ENCODE data around the gene STK24.

Gene STK24

GRCh38 chr13:98556968-98557631, 19.8 kb downstream of the STK24 start:
- DNase-seq (ENCODE audit: low spot score), result no peak

- no peak for DNase-seq (ENCODE audit: low spot score)
Measured at GRCh38 chr13:98556142-98556816, 20.6 kb downstream of the STK24 start.

DNA sequence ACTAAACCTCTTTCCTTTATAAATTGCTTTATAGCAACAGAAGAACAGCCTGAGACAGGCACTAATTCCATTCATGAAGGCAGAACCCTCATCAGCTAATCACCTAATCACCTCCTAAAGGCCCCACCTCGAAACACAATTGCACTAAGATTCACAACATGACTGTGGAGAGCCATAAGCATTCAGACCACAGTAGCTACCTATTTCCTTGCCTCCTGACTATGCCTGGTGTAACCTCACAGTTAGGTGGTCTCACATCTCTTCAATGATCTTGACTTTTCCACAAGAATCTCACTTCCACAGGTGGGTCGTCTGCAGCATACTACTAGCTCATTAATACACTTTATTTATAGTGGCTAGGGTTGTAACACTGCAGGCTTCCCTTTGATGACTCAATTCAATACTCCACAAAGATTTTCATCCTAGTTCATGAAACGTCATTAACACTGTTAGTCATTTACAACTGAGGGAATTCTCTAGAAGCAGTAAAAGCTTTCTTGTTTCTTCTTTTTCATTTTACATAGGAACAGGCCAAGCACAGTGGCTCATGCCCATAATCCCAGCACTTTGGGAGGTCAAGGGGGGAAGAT, 27.1 kb downstream of the STK24 start:
- DNase-seq (ENCODE audit: low spot score), result no peak

GRCh38 chr13:98549006-98549727, 27.7 kb downstream of the STK24 start:
- no peak for DNase-seq (ENCODE audit: low spot score)

DNA sequence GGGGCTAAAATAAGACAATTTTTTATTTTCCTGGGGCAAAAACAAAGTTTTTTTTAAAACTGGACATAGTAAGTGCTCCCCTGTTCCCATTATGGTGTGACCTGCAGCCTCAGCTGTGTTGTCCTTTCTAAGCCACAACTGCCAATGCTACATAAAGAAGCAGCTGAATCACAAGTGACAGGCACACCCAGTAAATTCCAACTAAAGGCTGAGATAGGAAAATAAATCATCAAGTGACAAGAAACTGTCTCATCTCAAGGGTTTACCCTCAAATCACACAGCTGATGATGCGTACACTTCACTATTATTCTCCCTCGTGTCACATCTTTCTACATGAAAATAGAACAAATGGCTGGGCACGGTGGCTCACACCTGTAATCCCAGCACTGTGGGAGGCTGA, 28.7 kb downstream of the STK24 start:
- DNase-seq (ENCODE audit: low spot score), result no peak

GRCh38 chr13:98547455-98547854, 29.5 kb downstream of the STK24 start:
- no peak for DNase-seq (ENCODE audit: low spot score)

DNA sequence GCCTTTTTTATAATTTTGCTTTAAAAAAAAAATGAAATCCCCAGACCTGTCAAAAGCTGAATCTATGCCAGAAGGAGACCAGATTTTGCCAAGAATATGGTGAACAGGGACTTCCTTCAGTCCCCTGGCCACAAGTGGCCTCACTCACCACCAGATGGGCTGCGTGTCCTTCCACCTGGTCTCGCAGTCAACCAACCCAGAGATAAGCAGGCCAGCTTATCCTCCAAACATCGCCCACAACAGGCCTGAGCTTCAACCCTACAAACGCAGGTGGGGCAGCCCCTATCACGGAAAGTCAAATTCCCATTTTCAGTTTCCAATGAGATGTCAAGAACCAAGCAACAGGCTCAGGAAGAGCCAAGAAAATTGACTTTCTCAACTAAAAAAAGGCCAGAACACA, 30.5 kb downstream of the STK24 start:
- no peak for DNase-seq (ENCODE audit: low spot score)

DNA sequence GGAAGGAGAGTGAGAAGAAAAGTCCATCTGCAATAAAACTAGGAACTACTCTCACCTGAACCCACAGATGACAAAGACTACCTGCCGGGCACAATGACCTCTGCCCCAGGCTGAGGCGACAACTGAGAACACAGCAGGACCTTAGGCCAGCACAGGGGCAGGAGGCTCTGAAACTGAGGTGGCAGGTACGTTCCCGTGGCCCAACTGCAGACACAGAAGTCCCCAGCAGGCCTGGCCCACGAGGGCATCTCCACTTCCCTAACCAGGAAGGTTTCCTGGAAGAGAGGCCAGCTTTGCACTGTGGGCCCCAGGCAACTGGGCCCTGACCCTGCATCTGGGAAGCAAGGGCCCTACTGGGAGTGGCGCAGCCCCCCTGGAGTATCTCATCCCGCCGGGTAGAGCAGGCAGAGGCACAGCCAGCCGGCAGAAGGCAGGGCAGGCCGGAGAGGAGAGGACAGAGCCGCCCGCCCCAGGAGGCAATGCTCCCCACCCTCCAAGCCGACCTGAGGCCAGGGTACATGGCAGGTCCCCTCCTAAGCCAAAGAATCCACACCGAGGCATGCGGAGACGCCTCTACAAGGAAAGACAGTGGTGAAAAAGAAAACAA, 32.7 kb downstream of the STK24 start:
- DNase-seq (ENCODE audit: low spot score), result no peak

DNA sequence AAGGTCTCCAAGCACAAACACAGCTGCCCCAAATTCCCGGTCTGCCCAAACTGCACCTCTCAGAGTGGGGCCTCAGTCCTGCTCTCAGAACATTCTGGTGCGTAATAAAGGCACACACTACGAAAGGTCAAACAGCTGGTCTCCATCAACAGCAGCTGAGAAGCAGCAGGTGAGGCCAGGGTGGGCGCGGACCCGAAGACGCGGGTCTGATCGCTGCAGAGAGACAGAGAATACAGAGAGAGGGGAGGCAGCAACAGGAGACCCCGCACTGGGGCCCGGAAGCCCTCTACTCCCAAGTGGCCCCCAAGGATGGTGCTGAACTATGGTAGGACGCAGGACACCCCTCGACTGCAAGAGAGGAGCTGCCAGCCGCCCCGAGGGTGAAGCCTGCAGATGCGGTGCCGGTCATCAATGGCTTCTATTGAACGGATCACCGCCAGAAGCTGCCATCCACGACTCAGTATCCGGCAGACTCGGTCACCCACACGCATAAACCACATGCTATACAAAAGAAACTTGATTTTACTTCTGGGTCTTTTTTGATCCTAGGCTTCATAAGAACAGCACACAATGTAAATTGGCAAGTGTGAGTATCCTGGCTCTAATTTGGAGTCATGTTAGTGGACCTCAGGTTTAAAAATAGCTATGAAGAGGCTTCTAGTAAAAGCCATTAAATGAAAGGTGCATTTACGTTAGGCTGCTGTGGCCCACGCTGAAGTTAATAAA, 33.4 kb downstream of the STK24 start:
- peak; percentile 31 for DNase-seq (ENCODE audit: low spot score)

GRCh38 chr13:98542568-98543377, 34.1 kb downstream of the STK24 start:
- peak; percentile 29 for DNase-seq (ENCODE audit: low spot score)

- no peak for DNase-seq (ENCODE audit: low spot score)
Measured at GRCh38 chr13:98541701-98542203, 35.2 kb downstream of the STK24 start.

DNA sequence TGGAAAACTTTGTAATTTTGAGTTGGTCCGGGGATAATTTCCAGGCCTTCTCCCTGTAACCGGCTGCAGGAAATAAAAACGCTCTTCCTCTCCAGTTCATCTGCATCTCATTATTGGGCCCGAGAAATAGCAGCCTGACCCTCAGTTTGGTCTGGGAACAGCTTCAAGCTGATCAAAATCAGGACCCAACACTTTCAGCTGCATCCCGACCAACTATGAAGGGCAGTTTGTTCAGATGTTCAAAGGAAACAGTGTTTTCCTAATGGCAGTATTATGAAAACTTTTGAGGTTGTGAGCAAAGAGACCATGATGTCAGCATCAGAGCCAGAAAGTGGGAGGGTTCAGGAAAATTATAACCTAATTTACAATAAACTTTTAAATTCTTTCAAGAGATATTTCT, 35.7 kb downstream of the STK24 start:
- DNase-seq (ENCODE audit: low spot score), result no peak

DNA sequence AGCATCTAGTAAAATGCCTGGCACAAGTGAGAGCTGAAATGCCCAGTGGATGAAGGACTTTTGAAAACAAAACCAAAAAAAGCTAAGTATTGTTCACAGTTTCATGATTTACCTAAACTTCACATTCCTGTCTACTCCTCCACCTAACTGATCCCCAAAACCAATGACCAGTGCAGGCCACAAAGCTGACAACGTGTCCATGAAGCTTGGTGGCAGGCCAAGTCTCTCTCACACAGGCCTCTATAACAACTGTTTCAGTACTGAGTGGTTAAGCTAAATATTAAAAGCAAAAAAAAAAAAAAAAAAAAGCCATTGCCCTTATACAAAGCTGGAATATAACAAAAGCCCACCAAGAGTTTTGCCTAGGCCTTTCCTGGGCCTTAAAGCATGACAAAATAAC, 36.4 kb downstream of the STK24 start:
- no peak for DNase-seq (ENCODE audit: low spot score)

- DNase-seq (ENCODE audit: low spot score), result no peak
Measured at GRCh38 chr13:98539666-98540065, 37.2 kb downstream of the STK24 start.

DNA sequence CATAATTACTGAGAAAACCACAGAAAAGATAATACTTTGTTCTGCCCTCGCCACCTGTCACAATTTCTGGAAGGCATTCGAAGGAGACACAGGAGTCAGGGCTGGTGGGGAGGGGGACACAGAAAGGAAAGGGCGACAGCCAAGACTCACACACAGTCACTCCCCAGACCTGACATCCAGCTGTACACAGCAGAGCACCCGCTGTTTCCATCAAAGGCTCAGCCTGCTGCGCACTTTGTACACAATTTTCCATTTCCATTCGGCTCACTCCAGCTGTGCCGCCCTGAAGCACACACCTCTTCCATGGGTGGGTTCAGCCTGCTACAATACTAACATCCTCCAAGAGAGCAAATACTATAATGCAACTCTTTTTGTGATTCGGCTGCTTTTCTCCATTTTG, 38.0 kb downstream of the STK24 start:
- DNase-seq (ENCODE audit: low spot score), result no peak

DNA sequence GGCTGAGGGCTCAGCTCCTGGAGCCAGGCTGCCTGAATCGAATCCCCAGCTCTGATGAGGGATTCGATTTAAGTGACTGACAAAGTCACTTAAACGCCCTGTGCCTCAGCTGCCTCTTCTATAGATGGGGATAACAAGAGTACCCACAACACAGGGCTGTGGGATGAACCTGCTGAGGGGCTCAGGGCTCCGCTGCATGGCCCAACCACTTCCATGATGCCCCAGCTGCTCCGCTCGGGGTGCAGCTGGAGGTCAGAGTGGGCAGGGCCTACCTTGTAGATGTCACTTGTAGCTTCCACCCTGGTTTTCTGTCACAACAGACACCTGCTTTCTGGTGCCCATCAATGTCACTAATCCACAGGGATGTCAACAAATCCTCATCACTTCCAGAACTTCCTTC, 39.2 kb downstream of the STK24 start:
- DNase-seq (ENCODE audit: low spot score), result no peak

GRCh38 chr13:98537306-98537705, 39.6 kb downstream of the STK24 start:
- DNase-seq (ENCODE audit: low spot score), result no peak

- no peak for DNase-seq (ENCODE audit: low spot score)
Measured at GRCh38 chr13:98536729-98537128, 40.2 kb downstream of the STK24 start.

DNA sequence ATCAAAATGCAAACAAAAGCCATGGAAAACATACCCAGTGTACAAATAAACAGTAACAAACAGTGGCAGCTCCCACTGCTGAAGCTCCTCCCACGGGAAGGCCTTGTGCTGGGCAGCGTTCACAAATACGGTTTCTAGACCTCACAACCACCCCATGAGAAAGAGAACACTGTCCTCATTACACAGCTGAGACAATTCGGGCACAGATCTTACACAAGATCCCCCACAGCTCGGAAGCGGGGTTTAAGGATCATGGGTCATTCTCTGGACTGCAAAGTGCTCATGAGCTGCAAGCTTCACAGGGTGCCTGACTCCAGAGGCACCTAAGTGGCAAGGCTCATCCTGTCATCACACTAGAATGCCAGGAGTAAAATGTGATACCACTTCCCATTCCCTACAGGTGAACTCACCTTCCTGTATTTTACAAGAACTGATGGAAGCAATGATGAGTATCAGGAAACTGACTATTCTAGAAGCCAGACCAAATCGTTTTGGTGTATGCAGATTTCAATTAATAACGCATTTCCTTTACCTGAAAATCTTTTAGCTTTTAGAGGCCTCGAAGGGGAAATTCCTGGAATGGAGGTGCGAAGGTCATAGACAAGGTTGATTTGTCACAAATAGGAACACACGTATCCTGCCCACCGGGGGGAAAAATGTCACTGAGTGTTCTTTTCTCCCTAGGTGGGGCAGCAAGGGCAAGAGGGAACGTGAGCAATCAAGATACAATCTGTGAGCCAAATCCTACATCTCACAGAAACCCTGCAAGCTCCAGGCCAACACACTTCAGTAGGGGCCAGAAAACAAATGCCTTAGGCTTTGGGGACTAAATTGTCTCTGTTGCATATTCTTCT, 41.2 kb downstream of the STK24 start:
- no peak for DNase-seq (ENCODE audit: low spot score)

DNA sequence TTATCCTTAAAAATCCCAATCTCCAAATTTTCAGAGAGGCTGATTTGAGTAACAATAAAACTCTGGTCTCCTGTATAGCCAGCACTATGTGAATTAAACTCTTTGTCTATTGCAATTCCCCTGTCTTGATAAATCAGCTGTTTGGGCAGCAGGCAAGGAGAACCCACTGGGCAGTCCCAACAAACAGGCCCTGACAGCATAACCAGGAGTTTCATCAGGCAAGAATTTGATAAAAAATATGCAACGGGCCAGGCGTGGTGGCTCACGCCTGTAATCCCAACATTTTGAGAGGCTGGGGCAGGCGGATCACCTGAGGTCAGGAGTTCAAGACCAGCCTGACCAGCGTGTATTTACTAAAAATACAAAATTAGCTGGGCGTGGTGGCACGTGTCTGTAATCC, 42.1 kb downstream of the STK24 start:
- DNase-seq (ENCODE audit: low spot score), result no peak
